ENCODE results near the gene GMPPB.
A peak's percentile ranks its signal among the peaks of the same experiment; 100 is the strongest.
"Not testable (repeated sequence)": the region's sequence is repeated elsewhere in the genome, so short reads cannot be mapped to it uniquely, and the experiment has no call there.

Gene GMPPB

GRCh38 chr3:49689046-49689907 lies 34.5 kb downstream of the GMPPB start, which contains the start of the genes MST1 and RNF123:
Gene MST1 (minus strand): TSS chr3:49689474. CDS start chr3:49688691, 783 bp downstream.
Gene RNF123 (plus strand): TSS chr3:49689557. CDS start chr3:49691166, 1,609 bp downstream.
- DNase-seq: peak; percentile 97

GRCh38 chr3:49688338-49689045 lies 35.3 kb downstream of the GMPPB start:
- not testable (repeated sequence) for DNase-seq

GRCh38 chr3:49687424-49687795 lies 36.3 kb downstream of the GMPPB start:
- DNase-seq: not testable (repeated sequence)

GRCh38 chr3:49686769-49687423 lies 36.9 kb downstream of the GMPPB start:
- peak; percentile 79 for DNase-seq

GRCh38 chr3:49686346-49686745 lies 37.4 kb downstream of the GMPPB start:
- peak; percentile 77 for DNase-seq

GRCh38 chr3:49685846-49686245 lies 37.9 kb downstream of the GMPPB start:
- not testable (repeated sequence) for DNase-seq

GRCh38 chr3:49685103-49685502 lies 38.6 kb downstream of the GMPPB start:
- not testable (repeated sequence) for DNase-seq

- not testable (repeated sequence) for DNase-seq
These were observed 39.3 kb downstream of the GMPPB start for GRCh38 chr3:49684453-49684852.

- DNase-seq: no peak
These were observed 40.6 kb downstream of the GMPPB start for GRCh38 chr3:49683162-49683561.

GRCh38 chr3:49681543-49681942 lies 42.2 kb downstream of the GMPPB start:
- no peak for DNase-seq

- DNase-seq: no peak
These were observed 42.6 kb downstream of the GMPPB start for GRCh38 chr3:49681232-49681522.

GRCh38 chr3:49680493-49681231 lies 43.1 kb downstream of the GMPPB start:
- no peak for DNase-seq

GRCh38 chr3:49675912-49676311 lies 47.8 kb downstream of the GMPPB start:
- DNase-seq: no peak

GRCh38 chr3:49674497-49674983 lies 49.2 kb downstream of the GMPPB start:
- DNase-seq: no peak

GRCh38 chr3:49673715-49674496 lies 49.8 kb downstream of the GMPPB start, which contains the start of gene APEH:
Gene APEH (plus strand): TSS chr3:49674351. CDS start chr3:49674402, 51 bp downstream.
- DNase-seq: peak; percentile 99

- DNase-seq: no peak
These were observed 50.5 kb downstream of the GMPPB start for GRCh38 chr3:49673121-49673714.

- DNase-seq: peak; percentile 88
These were observed 52.2 kb downstream of the GMPPB start for GRCh38 chr3:49671291-49672288.

- no peak for DNase-seq
These were observed 52.8 kb downstream of the GMPPB start for GRCh38 chr3:49670940-49671290.
